Neuron (in vitro differentiated cells): ENCODE results near the gene HEMGN.

Source experiments
- H2AFZ ChIP-seq: one replicate; pipeline ENCODE4 v1.6.1; 2013; ENCODE audit warnings: low read depth, mild to moderate bottlenecking, inconsistent platforms, low read length, moderate library complexity
- H3K27me3 ChIP-seq: one replicate; pipeline ENCODE4 v1.6.1; 2013; ENCODE audit warnings: low read length; ENCODE audit not compliant: insufficient read depth
- H3K36me3 ChIP-seq: one replicate; pipeline ENCODE4 v1.6.1; 2013; ENCODE audit warnings: low read length; ENCODE audit not compliant: insufficient read depth
- H3K4me1 ChIP-seq: one replicate; pipeline ENCODE4 v1.6.1; 2013; ENCODE audit warnings: low read length; ENCODE audit not compliant: insufficient read depth
- H3K4me3 ChIP-seq: 2 replicates; pipeline ENCODE4 v1.5.1; 2013; ENCODE audit warnings: mild to moderate bottlenecking, low read length, moderate library complexity
- H3K9me3 ChIP-seq: one replicate; pipeline ENCODE4 v1.6.1; 2013; ENCODE audit warnings: low read length

The HEMGN gene

GRCh38 chr9:97892421-97892820 lies 45.6 kb downstream of the HEMGN start:
- Histone ChIP-seq H2AFZ (no peak overlapping the region), H3K4me3 (no peak overlapping the region), H3K4me1 (peaks cover 15% of the 10 kb centered on the region), H3K27me3 (no peaks in the 10 kb centered on the region), H3K36me3 (no peaks in the 10 kb centered on the region), H3K9me3 (peaks cover 2% of the 10 kb centered on the region)

- no peaks in the 10 kb centered on the region for H3K36me3 ChIP-seq
- no peak overlapping the region for H2AFZ ChIP-seq
- H3K27me3 ChIP-seq: no peaks in the 10 kb centered on the region
- H3K9me3 ChIP-seq: peaks cover 2% of the 10 kb centered on the region
- H3K4me1 ChIP-seq: peaks cover 18% of the 10 kb centered on the region
- no peak overlapping the region for H3K4me3 ChIP-seq
Observed at GRCh38 chr9:97891736-97892135, 46.2 kb downstream of the HEMGN start.

GRCh38 chr9:97889941-97890887 lies 47.8 kb downstream of the HEMGN start:
- Histone ChIP-seq H3K36me3 (no peaks in the 10 kb centered on the region), H3K4me3 (no peak overlapping the region), H2AFZ (no peak overlapping the region), H3K9me3 (peaks cover 2% of the 10 kb centered on the region), H3K27me3 (no peaks in the 10 kb centered on the region), H3K4me1 (peaks cover 18% of the 10 kb centered on the region)

- Histone ChIP-seq H3K9me3 (peaks cover 2% of the 10 kb centered on the region), H3K36me3 (no peaks in the 10 kb centered on the region), H3K4me1 (no peaks in the 10 kb centered on the region), H2AFZ (no peak overlapping the region), H3K27me3 (no peaks in the 10 kb centered on the region), H3K4me3 (no peak overlapping the region)
Observed at GRCh38 chr9:97880336-97880735, 57.6 kb downstream of the HEMGN start.
